HepG2 (cell line): Measurements from ENCODE around the gene CFAP69. TPM values are rescaled to one million over a fixed set of nuclear protein-coding genes. Genes with fewer than 3 reads are reported as not detected.

Experiments
- ATAC-seq: fragments of 200-7000 bp; cut with Tn5 transposase; 3 replicates; pipeline ENCODE4 v1.9.1; 2020; ENCODE audit warnings: mild to moderate bottlenecking, moderate library complexity
- BruUV-seq: library from RNA; stranded (reverse); fragments of 400-500 nt; replicated peaks from 2 replicates; lab custom pipeline; 2021; lab: Mats Ljungman, UMichigan
- CTCF ChIA-PET: fragments of 300-600 bp; formaldehyde crosslinking; extraction: SDS; loops from one replicate; lab custom pipeline; 2021; ENCODE audit warnings: low total read pairs, inconsistent platforms, low intra/inter-chr PET ratio; lab: Yijun Ruan, JAX
- POLR2A ChIA-PET: fragments of 350-600 bp; sonication (Branson Sonifier 250); formaldehyde crosslinking; loops from one replicate; lab custom pipeline; 2020; ENCODE audit warnings: antibody characterized with exemption, inconsistent platforms; lab: Yijun Ruan, JAX
- DNase-seq: peaks from one replicate; pipeline ENCODE4 v3.0.0-alpha.2; 2015; ENCODE audit warnings: low spot score
- FAIRE-seq: peaks from 3 replicates; lab custom pipeline; 2011; peaks lifted over from hg19 to GRCh38; lab: Jason Lieb, UNC
- H2AFZ ChIP-seq: one replicate; pipeline ENCODE4 v1.6.1; 2011; ENCODE audit warnings: low read length, inconsistent platforms
- H3K27ac ChIP-seq: fragments of 300-600 bp; 3 replicates; pipeline ENCODE4 v1.8.0; 2011; ENCODE audit warnings: mixed run types, mild to moderate bottlenecking, mixed read lengths, low read length, inconsistent platforms; ENCODE audit not compliant: insufficient read depth; ENCODE audit errors: extremely low read length
- H3K27me3 ChIP-seq, 2 experiments: fragments of 200-600 bp in 1 of 2; 2 replicates in 1 of 2; 3 replicates in 1 of 2; pipeline versions ENCODE4 v1.6.0 to v1.8.0; 2011; ENCODE audit warnings: low read length in 2 of 2, mild to moderate bottlenecking in 2 of 2, moderate library complexity in 2 of 2, inconsistent platforms in 1 of 2; ENCODE audit not compliant: insufficient read depth in 2 of 2, control insufficient read depth in 1 of 2
- H3K36me3 ChIP-seq, 2 experiments: fragments of 200-600 bp in 1 of 2; replicated peaks in 1 of 2; 2 replicates in 1 of 2; 3 replicates in 1 of 2; pipeline versions ENCODE4 v1.5.1 to v1.8.0; 2011; ENCODE audit warnings: low read length in 2 of 2, inconsistent platforms in 1 of 2; ENCODE audit not compliant: insufficient read depth in 2 of 2, control insufficient read depth in 1 of 2
- H3K4me1 ChIP-seq: 2 replicates; pipeline ENCODE4 v1.5.1; 2012; ENCODE audit warnings: low read length, inconsistent platforms; ENCODE audit not compliant: insufficient read depth
- H3K4me2 ChIP-seq: 2 replicates; pipeline ENCODE4 v1.6.0; 2011; ENCODE audit warnings: low read depth, low read length, inconsistent platforms
- H3K4me3 ChIP-seq, 3 experiments: fragments of 200-600 bp in 1 of 3; sonication (generic), shearing (Covaris generic) in 1 of 3; replicated peaks in 1 of 3; 2 replicates each; pipeline ENCODE4 v1.5.1; 2011 to 2016; ENCODE audit warnings: low read length in 3 of 3, inconsistent platforms in 2 of 3, low read depth in 2 of 3, mild to moderate bottlenecking in 2 of 3, control low read depth in 1 of 3, mixed read lengths in 1 of 3; ENCODE audit not compliant: insufficient read depth in 1 of 3
- H3K79me2 ChIP-seq: one replicate; pipeline ENCODE4 v1.6.1; 2011; ENCODE audit warnings: low read length, inconsistent platforms; ENCODE audit not compliant: insufficient read depth
- H3K9ac ChIP-seq: 2 replicates; pipeline ENCODE4 v1.6.0; 2011; ENCODE audit warnings: mild to moderate bottlenecking, low read depth, low read length, inconsistent platforms; ENCODE audit not compliant: insufficient read depth
- H3K9me3 ChIP-seq: 2 replicates; pipeline ENCODE4 v1.5.1; 2012; ENCODE audit warnings: mild to moderate bottlenecking, low read length
- H4K20me1 ChIP-seq: 2 replicates; pipeline ENCODE4 v1.6.0; 2011; ENCODE audit warnings: inconsistent platforms, mild to moderate bottlenecking, low read length, moderate library complexity; ENCODE audit not compliant: insufficient read depth
- ETV6 ChIP-seq: sonication (generic); formaldehyde crosslinking; conservative IDR thresholded peaks from 2 replicates; pipeline ENCODE4 v1.4.0; 2020; ENCODE audit warnings: missing genetic modification reagents
- FOXC1 ChIP-seq: sonication (generic); formaldehyde crosslinking; IDR thresholded peaks from 2 replicates; pipeline ENCODE4 v1.8.0; 2022; ENCODE audit warnings: mild to moderate bottlenecking, missing genetic modification reagents, borderline replicate concordance
- HIVEP1 ChIP-seq: sonication (generic); formaldehyde crosslinking; IDR thresholded peaks from 2 replicates; pipeline ENCODE4 v1.4.0; 2020; ENCODE audit warnings: mild to moderate bottlenecking, missing genetic modification reagents
- MEIS2 ChIP-seq: sonication (generic); formaldehyde crosslinking; IDR thresholded peaks from 2 replicates; pipeline ENCODE4 v1.9.0; 2021; ENCODE audit warnings: mild to moderate bottlenecking, missing genetic modification reagents
- SMAD3 ChIP-seq: sonication (generic); formaldehyde crosslinking; IDR thresholded peaks from 2 replicates; pipeline ENCODE4 v1.4.0; 2020; ENCODE audit warnings: missing genetic modification reagents
- TAF1 ChIP-seq: sonication (generic); formaldehyde crosslinking; IDR thresholded peaks from 2 replicates; pipeline ENCODE4 v1.4.0; 2020; ENCODE audit warnings: missing genetic modification reagents
- ZFP90 ChIP-seq: sonication (generic); formaldehyde crosslinking; IDR thresholded peaks from 2 replicates; pipeline ENCODE4 v1.8.0; 2022; ENCODE audit warnings: missing genetic modification reagents, mild to moderate bottlenecking, inconsistent platforms, borderline replicate concordance
- ZNF101 ChIP-seq: sonication (generic); formaldehyde crosslinking; IDR thresholded peaks from 2 replicates; pipeline ENCODE4 v1.4.0; 2020; ENCODE audit warnings: mild to moderate bottlenecking, low read depth, missing genetic modification reagents, borderline replicate concordance
- ZNF432 ChIP-seq: sonication (generic); formaldehyde crosslinking; IDR thresholded peaks from 2 replicates; pipeline ENCODE4 v1.5.0; 2020; ENCODE audit warnings: missing genetic modification reagents, mild to moderate bottlenecking, borderline replicate concordance
- ZNF816 ChIP-seq: sonication (generic); formaldehyde crosslinking; IDR thresholded peaks from 2 replicates; pipeline ENCODE4 v1.8.0; 2022; ENCODE audit warnings: missing genetic modification reagents, mild to moderate bottlenecking, borderline replicate concordance
- WGBS: methylation state at CpG from one replicate; pipeline ENCODE4 v1.1.6; 2017; ENCODE audit warnings: low lambda C conversion rate; 5-methylcytosine and 5-hydroxymethylcytosine counted together
- in situ Hi-C: cut with HindIII; loops from 2 replicates; pipeline ENCODE4 v1.10.0; 2017; ENCODE audit warnings: low pct_unique_long_range_greater_than_20kb; ENCODE audit not compliant: extremely low pct_ligation_motif_present
- intact Hi-C: fragments of 100-400 bp; cut with micrococcal nuclease; formaldehyde crosslinking; loops from one replicate; pipeline ENCODE4 v1.10.0; 2022; ENCODE audit not compliant: unreplicated experiment
- polyA plus RNA-seq, 8 experiments: library from polyadenylated mRNA; depleted of rRNA in 3 of 8; stranded (reverse) in 7 of 8; unstranded in 1 of 8; fragments of >200 nt; fragmentation: Illumina TruSeq in 4 of 8; extraction: Trizol in 4 of 8; gene quantifications; 2 replicates each; pipeline versions ENCODE4 v1.2.1 to v1.2.3, GENCODE V29; 2011 to 2016; ENCODE audit warnings: low read depth in 4 of 8, missing spikeins in 1 of 8, mixed read lengths in 1 of 8; ENCODE audit not compliant: insufficient read depth in 1 of 8
- total RNA-seq, 5 experiments: library from RNA; depleted of rRNA; stranded (reverse); fragments of >200 nt; fragmentation: Illumina TruSeq; extraction: Trizol; gene quantifications; 2 replicates each; pipeline ENCODE4 v1.2.3, GENCODE V29; 2016; ENCODE audit warnings: low read depth in 1 of 5
- TF ChIP-seq, protein P1 (sequence below): IDR thresholded peaks from 2 replicates; pipeline ENCODE4 v1.6.1; 2016; ENCODE audit warnings: low read depth
- TF ChIP-seq, protein P2 (sequence below): sonication (generic); formaldehyde crosslinking; IDR thresholded peaks from 2 replicates; pipeline ENCODE4 v1.8.1; 2023; ENCODE audit warnings: mild to moderate bottlenecking, moderate library complexity, missing genetic modification reagents
- TF ChIP-seq, protein P3 (sequence below): sonication (generic); formaldehyde crosslinking; IDR thresholded peaks from 2 replicates; pipeline ENCODE4 v1.8.0; 2022; ENCODE audit warnings: mild to moderate bottlenecking, missing genetic modification reagents; ENCODE audit not compliant: insufficient replicate concordance
- TF ChIP-seq, protein P4 (sequence below): sonication (generic); formaldehyde crosslinking; conservative IDR thresholded peaks from 2 replicates; pipeline ENCODE4 v1.4.0; 2020; ENCODE audit warnings: missing genetic modification reagents
- TF ChIP-seq, protein P5 (sequence below): sonication (generic); formaldehyde crosslinking; IDR thresholded peaks from 2 replicates; pipeline ENCODE4 v1.4.0; 2020; ENCODE audit warnings: mild to moderate bottlenecking, missing genetic modification reagents

Gene CFAP69
- total and polyA plus RNA-seq, 2 of the 13 experiments (the other 11 are each of a cell fraction or from before 2014, with no cell fraction given), result 2.2 to 4.0 TPM

DNA sequence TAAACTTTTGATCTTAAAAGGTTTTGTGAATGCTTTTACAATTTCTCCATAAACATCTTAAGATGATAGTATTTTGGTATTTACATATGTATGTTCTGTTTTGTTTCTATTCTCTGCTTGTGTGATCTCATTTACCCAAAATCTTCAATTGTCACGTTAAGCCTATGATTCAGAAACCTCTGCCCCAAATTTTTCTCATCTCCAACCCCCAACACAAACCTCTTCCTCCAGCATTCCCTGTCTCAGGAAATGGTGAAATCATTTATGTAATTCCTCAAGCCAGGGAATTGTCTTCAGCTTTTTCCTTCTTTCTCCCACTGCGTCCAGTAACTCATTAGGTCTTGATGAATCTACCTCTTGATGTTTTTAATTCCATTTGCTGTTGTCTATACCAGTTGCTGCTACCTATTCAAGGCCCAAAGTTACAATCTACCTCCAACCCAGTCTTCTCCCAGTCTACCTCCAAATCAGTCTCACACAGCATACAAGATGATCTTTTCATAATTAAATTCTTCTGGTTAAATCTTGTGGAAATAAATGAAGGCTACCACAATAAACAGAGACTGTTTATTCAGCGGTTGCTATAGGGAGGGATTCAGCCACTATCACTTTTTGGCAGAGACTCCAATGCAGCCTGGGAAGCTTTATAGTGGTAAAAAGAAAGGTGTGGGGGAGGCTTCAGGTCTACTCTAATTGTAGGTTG lies 5.8 kb downstream of the CFAP69 start:
- H2AFZ ChIP-seq, result no peak overlapping the region
- DNase-seq (no peak), ATAC-seq (no peak), FAIRE-seq (no peak)
- no peaks in the 10 kb centered on the region for H3K9me3 ChIP-seq
- H3K27me3 ChIP-seq, result no peaks in the 10 kb centered on the region
- no peaks in the 10 kb centered on the region for H3K36me3 ChIP-seq
- ChIA-PET POLR2A (no interaction called here), CTCF (no interaction called here)
- H3K4me1 ChIP-seq, result peaks cover 12% of the 10 kb centered on the region
- H3K4me2 ChIP-seq, result no peak overlapping the region
- no peaks in the 10 kb centered on the region; the same call in 1 of the 2 replicates for H4K20me1 ChIP-seq
- no TSS peak for BruUV-seq
- in situ Hi-C loops, result no loop called here
- WGBS, result 68% methylated on average over 3 of the region's 3 CpGs
- H3K4me3 ChIP-seq, result no peak overlapping the region
- H3K9ac ChIP-seq, result no peak overlapping the region
- TF ChIP-seq ETV6 (no peak), ZNF816 (CRISPR knock-in tag) (no peak), TAF1 (CRISPR knock-in tag) (no peak), MEIS2 (CRISPR knock-in tag) (no peak), ZFP90 (CRISPR knock-in tag) (no peak), SMAD3 (CRISPR knock-in tag) (no peak), ZNF432 (CRISPR knock-in tag) (no peak), HIVEP1 (no peak), FOXC1 (CRISPR knock-in tag) (no peak), ZNF101 (CRISPR knock-in tag) (no peak)
- TF ChIP-seq, protein P1, sequence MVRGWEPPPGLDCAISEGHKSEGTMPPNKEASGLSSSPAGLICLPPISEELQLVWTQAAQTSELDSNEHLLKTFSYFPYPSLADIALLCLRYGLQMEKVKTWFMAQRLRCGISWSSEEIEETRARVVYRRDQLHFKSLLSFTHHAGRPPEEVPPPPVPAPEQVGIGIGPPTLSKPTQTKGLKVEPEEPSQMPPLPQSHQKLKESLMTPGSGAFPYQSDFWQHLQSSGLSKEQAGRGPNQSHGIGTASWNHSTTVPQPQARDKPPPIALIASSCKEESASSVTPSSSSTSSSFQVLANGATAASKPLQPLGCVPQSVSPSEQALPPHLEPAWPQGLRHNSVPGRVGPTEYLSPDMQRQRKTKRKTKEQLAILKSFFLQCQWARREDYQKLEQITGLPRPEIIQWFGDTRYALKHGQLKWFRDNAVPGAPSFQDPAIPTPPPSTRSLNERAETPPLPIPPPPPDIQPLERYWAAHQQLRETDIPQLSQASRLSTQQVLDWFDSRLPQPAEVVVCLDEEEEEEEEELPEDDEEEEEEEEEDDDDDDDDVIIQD (CRISPR knock-in tag), result no peak
- TF ChIP-seq, protein P2, sequence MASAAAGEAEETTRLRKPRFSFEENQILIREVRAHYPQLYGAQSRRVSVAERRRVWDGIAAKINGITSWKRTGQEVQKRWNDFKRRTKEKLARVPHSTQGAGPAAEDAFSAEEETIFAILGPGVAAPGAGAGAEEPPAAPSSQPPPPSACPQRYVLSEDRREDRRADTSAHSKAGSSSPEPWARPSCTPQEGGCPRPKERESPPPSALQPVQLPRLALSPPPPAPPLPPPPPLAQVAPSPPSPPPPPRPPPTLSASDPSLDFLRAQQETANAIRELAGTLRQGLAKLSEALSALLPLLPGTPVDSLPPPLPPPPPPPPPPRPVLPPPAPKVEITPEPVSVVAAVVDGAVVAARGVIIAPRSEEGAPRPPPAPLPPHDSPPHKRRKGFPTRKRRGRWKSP (CRISPR knock-in tag), result no peak
- TF ChIP-seq, protein P3, sequence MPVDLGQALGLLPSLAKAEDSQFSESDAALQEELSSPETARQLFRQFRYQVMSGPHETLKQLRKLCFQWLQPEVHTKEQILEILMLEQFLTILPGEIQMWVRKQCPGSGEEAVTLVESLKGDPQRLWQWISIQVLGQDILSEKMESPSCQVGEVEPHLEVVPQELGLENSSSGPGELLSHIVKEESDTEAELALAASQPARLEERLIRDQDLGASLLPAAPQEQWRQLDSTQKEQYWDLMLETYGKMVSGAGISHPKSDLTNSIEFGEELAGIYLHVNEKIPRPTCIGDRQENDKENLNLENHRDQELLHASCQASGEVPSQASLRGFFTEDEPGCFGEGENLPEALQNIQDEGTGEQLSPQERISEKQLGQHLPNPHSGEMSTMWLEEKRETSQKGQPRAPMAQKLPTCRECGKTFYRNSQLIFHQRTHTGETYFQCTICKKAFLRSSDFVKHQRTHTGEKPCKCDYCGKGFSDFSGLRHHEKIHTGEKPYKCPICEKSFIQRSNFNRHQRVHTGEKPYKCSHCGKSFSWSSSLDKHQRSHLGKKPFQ, result no peak
- TF ChIP-seq, protein P4, sequence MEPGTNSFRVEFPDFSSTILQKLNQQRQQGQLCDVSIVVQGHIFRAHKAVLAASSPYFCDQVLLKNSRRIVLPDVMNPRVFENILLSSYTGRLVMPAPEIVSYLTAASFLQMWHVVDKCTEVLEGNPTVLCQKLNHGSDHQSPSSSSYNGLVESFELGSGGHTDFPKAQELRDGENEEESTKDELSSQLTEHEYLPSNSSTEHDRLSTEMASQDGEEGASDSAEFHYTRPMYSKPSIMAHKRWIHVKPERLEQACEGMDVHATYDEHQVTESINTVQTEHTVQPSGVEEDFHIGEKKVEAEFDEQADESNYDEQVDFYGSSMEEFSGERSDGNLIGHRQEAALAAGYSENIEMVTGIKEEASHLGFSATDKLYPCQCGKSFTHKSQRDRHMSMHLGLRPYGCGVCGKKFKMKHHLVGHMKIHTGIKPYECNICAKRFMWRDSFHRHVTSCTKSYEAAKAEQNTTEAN (CRISPR knock-in tag), result no peak
- TF ChIP-seq, protein P5, sequence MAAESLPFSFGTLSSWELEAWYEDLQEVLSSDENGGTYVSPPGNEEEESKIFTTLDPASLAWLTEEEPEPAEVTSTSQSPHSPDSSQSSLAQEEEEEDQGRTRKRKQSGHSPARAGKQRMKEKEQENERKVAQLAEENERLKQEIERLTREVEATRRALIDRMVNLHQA (CRISPR knock-in tag), result no peak
- no peak overlapping the region for H3K27ac ChIP-seq
- H3K79me2 ChIP-seq, result peaks cover 2% of the 10 kb centered on the region
- intact Hi-C loops, result no loop called here
